ENCODE results near the gene CTIF.

CTIF gene

GRCh38 chr18:48756511-48757226, 217.8 kb downstream of the CTIF start:
- DNase-seq: no peak

GRCh38 chr18:48757367-48757766, 218.5 kb downstream of the CTIF start:
- no peak for DNase-seq

- DNase-seq: no peak
Measured at GRCh38 chr18:48757906-48758305, 219.1 kb downstream of the CTIF start.

GRCh38 chr18:48761582-48761981, 222.8 kb downstream of the CTIF start:
- no peak for DNase-seq

- DNase-seq: no peak
Measured at GRCh38 chr18:48762022-48762421, 223.2 kb downstream of the CTIF start.

GRCh38 chr18:48762836-48763718, 224.2 kb downstream of the CTIF start:
- DNase-seq: no peak

GRCh38 chr18:48763719-48764100, 224.9 kb downstream of the CTIF start:
- no peak for DNase-seq

- no peak for DNase-seq
Measured at GRCh38 chr18:48765053-48765452, 226.2 kb downstream of the CTIF start.

GRCh38 chr18:48766026-48766425, 227.2 kb downstream of the CTIF start:
- DNase-seq: no peak

- DNase-seq: no peak
Measured at GRCh38 chr18:48766487-48766886, 227.7 kb downstream of the CTIF start.

- no peak for DNase-seq
Measured at GRCh38 chr18:48767090-48767690, 228.4 kb downstream of the CTIF start.

GRCh38 chr18:48769006-48769636, 230.3 kb downstream of the CTIF start:
- no peak for DNase-seq

GRCh38 chr18:48770243-48770642, 231.4 kb downstream of the CTIF start:
- DNase-seq: no peak

- no peak for DNase-seq
Measured at GRCh38 chr18:48771641-48772375, 233.0 kb downstream of the CTIF start.

- no peak for DNase-seq
Measured at GRCh38 chr18:48772457-48772856, 233.6 kb downstream of the CTIF start.

GRCh38 chr18:48773821-48774220, 235.0 kb downstream of the CTIF start:
- DNase-seq: no peak

GRCh38 chr18:48774941-48775340, 236.1 kb downstream of the CTIF start:
- DNase-seq: no peak

- DNase-seq: no peak
Measured at GRCh38 chr18:48775372-48776155, 236.7 kb downstream of the CTIF start.

- no peak for DNase-seq
Measured at GRCh38 chr18:48776156-48776555, 237.3 kb downstream of the CTIF start.

- no peak for DNase-seq
Measured at GRCh38 chr18:48776641-48777025, 237.8 kb downstream of the CTIF start.

- DNase-seq: peak; percentile 48
Measured at GRCh38 chr18:48777026-48777743, 238.4 kb downstream of the CTIF start.

Data from activated gamma-delta T cell (primary cell).